ENCODE results near the gene NECTIN3.

DNA sequence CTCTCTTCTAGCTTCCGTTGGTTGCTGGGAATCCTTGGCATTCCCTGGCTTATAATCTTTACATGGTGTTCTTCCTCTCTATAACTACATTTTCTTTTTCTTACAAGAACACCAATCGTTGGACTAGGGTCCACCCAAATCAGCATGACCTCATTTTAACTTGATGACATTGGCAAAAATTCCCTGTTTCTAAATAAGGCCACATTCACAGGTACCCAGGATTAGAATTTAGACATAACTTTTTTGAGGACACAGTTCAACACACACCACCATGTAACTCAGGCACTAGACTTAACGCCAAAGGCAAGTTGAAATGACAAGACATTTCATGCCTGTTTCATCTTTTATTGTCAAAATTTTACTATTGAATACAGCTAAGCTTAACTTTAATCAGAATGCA, 93.0 kb downstream of the NECTIN3 start:
- TF ChIP-seq, protein P1, sequence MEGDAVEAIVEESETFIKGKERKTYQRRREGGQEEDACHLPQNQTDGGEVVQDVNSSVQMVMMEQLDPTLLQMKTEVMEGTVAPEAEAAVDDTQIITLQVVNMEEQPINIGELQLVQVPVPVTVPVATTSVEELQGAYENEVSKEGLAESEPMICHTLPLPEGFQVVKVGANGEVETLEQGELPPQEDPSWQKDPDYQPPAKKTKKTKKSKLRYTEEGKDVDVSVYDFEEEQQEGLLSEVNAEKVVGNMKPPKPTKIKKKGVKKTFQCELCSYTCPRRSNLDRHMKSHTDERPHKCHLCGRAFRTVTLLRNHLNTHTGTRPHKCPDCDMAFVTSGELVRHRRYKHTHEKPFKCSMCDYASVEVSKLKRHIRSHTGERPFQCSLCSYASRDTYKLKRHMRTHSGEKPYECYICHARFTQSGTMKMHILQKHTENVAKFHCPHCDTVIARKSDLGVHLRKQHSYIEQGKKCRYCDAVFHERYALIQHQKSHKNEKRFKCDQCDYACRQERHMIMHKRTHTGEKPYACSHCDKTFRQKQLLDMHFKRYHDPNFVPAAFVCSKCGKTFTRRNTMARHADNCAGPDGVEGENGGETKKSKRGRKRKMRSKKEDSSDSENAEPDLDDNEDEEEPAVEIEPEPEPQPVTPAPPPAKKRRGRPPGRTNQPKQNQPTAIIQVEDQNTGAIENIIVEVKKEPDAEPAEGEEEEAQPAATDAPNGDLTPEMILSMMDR (IDR thresholded peaks at IDR 0.05) = no peak
- no peak for TF ChIP-seq POLR2A (IDR thresholded peaks at IDR 0.05; ENCODE audit: low read depth)
- TF ChIP-seq EP300 (IDR thresholded peaks at IDR 0.05) = no peak
